H9 (cell line): ENCODE results near the gene GPBAR1. TPM values are rescaled to one million over a fixed set of nuclear protein-coding genes. Genes with fewer than 3 reads are reported as not detected.

Source experiments
- DNase-seq: peaks from one replicate; pipeline ENCODE4 v3.0.0-alpha.2; 2017
- H2AFZ ChIP-seq: one replicate; pipeline ENCODE4 v1.6.1; 2013; ENCODE audit warnings: mild to moderate bottlenecking, low read length, control low read depth, moderate library complexity
- H2AK5ac ChIP-seq: 2 replicates; pipeline ENCODE4 v1.6.1; 2013; ENCODE audit warnings: low read length, control low read depth, mixed read lengths; ENCODE audit not compliant: insufficient read length
- H2BK120ac ChIP-seq: one replicate; pipeline ENCODE4 v1.6.1; 2013; ENCODE audit warnings: low read depth, mild to moderate bottlenecking, low read length, control low read depth, inconsistent platforms; ENCODE audit not compliant: poor library complexity, severe bottlenecking
- H2BK12ac ChIP-seq: 2 replicates; pipeline ENCODE4 v1.6.1; 2013; ENCODE audit warnings: low read length, control low read depth, mixed read lengths, low read depth; ENCODE audit not compliant: insufficient read length
- H2BK15ac ChIP-seq: 2 replicates; pipeline ENCODE4 v1.6.1; 2013; ENCODE audit warnings: low read depth, low read length, control low read depth
- H2BK20ac ChIP-seq: one replicate; pipeline ENCODE4 v1.6.1; 2013; ENCODE audit warnings: low read depth, mild to moderate bottlenecking, low read length, control low read depth, inconsistent platforms; ENCODE audit not compliant: poor library complexity, severe bottlenecking
- H2BK5ac ChIP-seq: 2 replicates; pipeline ENCODE4 v1.6.1; 2013; ENCODE audit warnings: low read length, control low read depth, mixed read lengths; ENCODE audit not compliant: insufficient read length
- H3K14ac ChIP-seq: 2 replicates; pipeline ENCODE4 v1.6.1; 2013; ENCODE audit warnings: low read length, control low read depth; ENCODE audit not compliant: insufficient read depth
- H3K18ac ChIP-seq: 2 replicates; pipeline ENCODE4 v1.6.1; 2013; ENCODE audit warnings: low read depth, mild to moderate bottlenecking, mixed read lengths, low read length, control low read depth; ENCODE audit not compliant: insufficient read length
- H3K23ac ChIP-seq: 2 replicates; pipeline ENCODE4 v1.6.1; 2013; ENCODE audit warnings: low read length, control low read depth, mixed read lengths, low read depth; ENCODE audit not compliant: insufficient read length
- H3K23me2 ChIP-seq: 2 replicates; pipeline ENCODE4 v1.6.1; 2013; ENCODE audit warnings: low read depth, mild to moderate bottlenecking, mixed read lengths, low read length, control low read depth; ENCODE audit not compliant: insufficient read length, poor library complexity, severe bottlenecking
- H3K27ac ChIP-seq: 2 replicates; pipeline ENCODE4 v1.5.1; 2013; ENCODE audit warnings: low read length, control low read depth, mixed read lengths, low read depth; ENCODE audit not compliant: insufficient read length
- H3K27me3 ChIP-seq: 2 replicates; pipeline ENCODE4 v1.6.1; 2013; ENCODE audit warnings: low read length, control low read depth, inconsistent platforms; ENCODE audit not compliant: insufficient read depth
- H3K4ac ChIP-seq: 2 replicates; pipeline ENCODE4 v1.6.1; 2013; ENCODE audit warnings: low read depth, mild to moderate bottlenecking, control low read depth, inconsistent platforms, low read length, moderate library complexity
- H3K4me1 ChIP-seq: 2 replicates; pipeline ENCODE4 v1.6.1; 2013; ENCODE audit warnings: low read length, control low read depth, inconsistent platforms; ENCODE audit not compliant: insufficient read depth
- H3K4me2 ChIP-seq: 2 replicates; pipeline ENCODE4 v1.6.1; 2013; ENCODE audit warnings: low read length, control low read depth, mixed read lengths; ENCODE audit not compliant: insufficient read length, insufficient read depth
- H3K56ac ChIP-seq: 2 replicates; pipeline ENCODE4 v1.6.1; 2013; ENCODE audit warnings: low read depth, mild to moderate bottlenecking, mixed read lengths, low read length, control low read depth; ENCODE audit not compliant: insufficient read length
- H3K79me1 ChIP-seq: 2 replicates; pipeline ENCODE4 v1.6.1; 2013; ENCODE audit warnings: low read depth, mild to moderate bottlenecking, moderate library complexity, low read length, control low read depth, inconsistent platforms; ENCODE audit not compliant: insufficient read depth, poor library complexity, severe bottlenecking
- H3K79me2 ChIP-seq: 2 replicates; pipeline ENCODE4 v1.6.1; 2013; ENCODE audit warnings: low read length, control low read depth, inconsistent platforms; ENCODE audit not compliant: insufficient read depth
- H3K9ac ChIP-seq: 2 replicates; pipeline ENCODE4 v1.6.1; 2013; ENCODE audit warnings: low read length, control low read depth, mixed read lengths; ENCODE audit not compliant: insufficient read length; ENCODE audit errors: extremely low read depth
- H3K9me3 ChIP-seq: one replicate; pipeline ENCODE4 v1.6.1; 2013; ENCODE audit warnings: low read depth, low read length, inconsistent platforms; ENCODE audit not compliant: control insufficient read depth
- H3T11ph ChIP-seq: one replicate; pipeline ENCODE4 v1.6.1; 2013; ENCODE audit warnings: mild to moderate bottlenecking, low read length, control low read depth, inconsistent platforms
- H4K20me1 ChIP-seq: one replicate; pipeline ENCODE4 v1.6.1; 2013; ENCODE audit not compliant: control insufficient read depth, insufficient read length, insufficient read depth
- H4K5ac ChIP-seq: 2 replicates; pipeline ENCODE4 v1.6.1; 2013; ENCODE audit warnings: low read depth, mild to moderate bottlenecking, mixed read lengths, low read length, control low read depth; ENCODE audit not compliant: insufficient read length
- H4K8ac ChIP-seq: replicated peaks from 2 replicates; pipeline ENCODE4 v1.6.1; 2013; ENCODE audit warnings: low read length, control low read depth, mixed read lengths, low read depth; ENCODE audit not compliant: insufficient read length
- H4K91ac ChIP-seq: 2 replicates; pipeline ENCODE4 v1.6.1; 2013; ENCODE audit warnings: low read depth, mild to moderate bottlenecking, moderate library complexity, mixed read lengths, low read length, control low read depth; ENCODE audit not compliant: insufficient read length
- H3K27ac Mint-ChIP-seq, 3 experiments: 2 replicates in 2 of 3; 3 replicates in 1 of 3; pipeline ENCODE4 v1.8.0; 2020 to 2021; ENCODE audit warnings: mixed read lengths in 3 of 3, mild to moderate bottlenecking in 1 of 3, moderate library complexity in 1 of 3
- H3K27me3 Mint-ChIP-seq: 2 replicates; pipeline ENCODE4 v1.8.0; 2021; ENCODE audit warnings: low read depth, mild to moderate bottlenecking, moderate library complexity, mixed read lengths
- H3K36me3 Mint-ChIP-seq, 3 experiments: 2 replicates in 2 of 3; 3 replicates in 1 of 3; pipeline ENCODE4 v1.8.0; 2020 to 2021; ENCODE audit warnings: low read depth in 3 of 3, mixed read lengths in 3 of 3; ENCODE audit not compliant: insufficient read depth in 1 of 3
- H3K4me1 Mint-ChIP-seq, 2 experiments: 2 replicates each; pipeline ENCODE4 v1.8.0; 2020; ENCODE audit warnings: mixed read lengths in 2 of 2
- H3K4me3 Mint-ChIP-seq, 2 experiments: 2 replicates in 1 of 2; 3 replicates in 1 of 2; pipeline ENCODE4 v1.8.0; 2020 to 2021; ENCODE audit warnings: mild to moderate bottlenecking in 2 of 2, mixed read lengths in 2 of 2, moderate library complexity in 1 of 2
- H3K9me3 Mint-ChIP-seq, 2 experiments: 2 replicates in 1 of 2; 3 replicates in 1 of 2; pipeline ENCODE4 v1.8.0; 2020; ENCODE audit warnings: mild to moderate bottlenecking in 2 of 2, mixed read lengths in 2 of 2, moderate library complexity in 1 of 2
- WGBS: extraction: QIAGEN DNeasy Blood & Tissue Kit; methylation state at CpG from one replicate; pipeline ENCODE4 v1.1.7; 2013; ENCODE audit warnings: missing lambda C conversion rate, low lambda C conversion rate, mixed read lengths; ENCODE audit not compliant: insufficient read length; ENCODE audit errors: extremely low coverage; 5-methylcytosine and 5-hydroxymethylcytosine counted together
- total RNA-seq: library from RNA; stranded (reverse); gene quantifications from 2 replicates; pipeline ENCODE4 v1.2.1, GENCODE V29; 2021
- TF ChIP-seq, protein P1 (sequence below): fragments of 200-600 bp; sonication (generic); conservative IDR thresholded peaks from 3 replicates; pipeline ENCODE4 v1.8.0; 2021; ENCODE audit warnings: antibody characterized with exemption, mild to moderate bottlenecking

The GPBAR1 gene
- total RNA-seq, 1 experiment from 2014 or later: 0.44 TPM

DNA sequence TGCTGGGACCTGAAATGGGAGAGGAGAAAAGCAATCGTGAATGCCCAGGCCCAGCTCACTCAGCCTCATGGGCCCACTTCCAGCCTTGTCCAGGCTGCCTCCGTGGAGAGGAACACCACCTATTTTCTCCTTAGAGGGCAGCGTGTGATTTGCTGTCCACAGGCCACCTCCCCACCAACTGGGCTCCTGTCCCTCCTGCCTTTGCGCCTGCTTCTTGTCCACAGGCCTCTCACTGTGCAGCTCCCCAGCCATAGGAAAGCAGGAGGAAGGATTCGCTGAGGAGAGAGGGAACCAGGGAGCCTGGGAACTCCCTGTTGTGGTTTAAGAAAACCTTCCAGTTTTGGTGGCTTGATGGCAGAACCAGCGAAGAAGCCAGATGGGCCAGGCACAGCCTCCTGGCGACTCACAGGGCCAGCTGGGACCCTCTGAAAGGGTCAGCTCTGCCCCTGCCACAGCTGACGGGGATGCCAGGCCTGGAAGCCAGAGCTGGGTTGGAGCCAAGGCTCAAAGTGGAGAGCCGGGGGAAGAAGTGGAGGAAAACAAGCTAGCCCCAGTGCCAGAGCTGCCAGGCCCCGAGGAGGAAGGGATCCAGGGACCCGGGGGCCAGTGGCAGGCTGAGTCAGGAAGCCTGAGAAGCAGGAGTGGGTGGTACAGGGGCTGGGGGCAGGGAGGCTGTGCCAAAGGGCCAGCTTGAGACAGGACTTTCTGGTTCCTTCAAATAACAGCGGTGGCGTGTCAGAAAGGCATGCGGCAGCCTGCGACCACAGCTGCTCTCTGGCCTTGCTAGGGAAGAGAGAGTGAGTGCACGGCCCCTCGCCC lies 21.6 kb downstream of the GPBAR1 start:
- H3K4me1 ChIP-seq: peaks cover 3% of the 10 kb centered on the region; the same call in 1 of the 2 replicates
- H2AFZ ChIP-seq: no peak overlapping the region
- no peak overlapping the region for H3K23ac ChIP-seq
- no peak overlapping the region for H4K5ac ChIP-seq
- Mint-ChIP-seq H3K27me3 (no peaks in the 10 kb centered on the region), H3K36me3 (peaks cover 2 to 17% (median 15%) of the 10 kb centered on the region in 3 experiments), H3K27ac (peak overlapping the region in 2 of 3 experiments; percentile 27 to 94; a peak in 3 of 7 replicates), H3K4me1 (peaks cover 16% of the 10 kb centered on the region in 2 experiments), H3K9me3 (no peaks in the 10 kb centered on the region; a peak in 1 of 5 replicates), H3K4me3 (no peak overlapping the region)
- no CpG with 5 or more reads among the region's 17 CpGs for WGBS
- no peaks in the 10 kb centered on the region for H3K9me3 ChIP-seq
- no peaks in the 10 kb centered on the region for H4K20me1 ChIP-seq
- no peak overlapping the region for H2AK5ac ChIP-seq
- no peak overlapping the region for H2BK120ac ChIP-seq
- H4K8ac ChIP-seq: no peak overlapping the region
- H3K79me1 ChIP-seq: no peaks in the 10 kb centered on the region
- H3K4me2 ChIP-seq: no peak overlapping the region
- H3K23me2 ChIP-seq: no peaks in the 10 kb centered on the region
- H3K27me3 ChIP-seq: no peaks in the 10 kb centered on the region
- no peak overlapping the region for H3T11ph ChIP-seq
- H2BK12ac ChIP-seq: no peak overlapping the region
- H3K4ac ChIP-seq: no peak overlapping the region
- no peaks in the 10 kb centered on the region for H3K79me2 ChIP-seq
- TF ChIP-seq, protein P1, sequence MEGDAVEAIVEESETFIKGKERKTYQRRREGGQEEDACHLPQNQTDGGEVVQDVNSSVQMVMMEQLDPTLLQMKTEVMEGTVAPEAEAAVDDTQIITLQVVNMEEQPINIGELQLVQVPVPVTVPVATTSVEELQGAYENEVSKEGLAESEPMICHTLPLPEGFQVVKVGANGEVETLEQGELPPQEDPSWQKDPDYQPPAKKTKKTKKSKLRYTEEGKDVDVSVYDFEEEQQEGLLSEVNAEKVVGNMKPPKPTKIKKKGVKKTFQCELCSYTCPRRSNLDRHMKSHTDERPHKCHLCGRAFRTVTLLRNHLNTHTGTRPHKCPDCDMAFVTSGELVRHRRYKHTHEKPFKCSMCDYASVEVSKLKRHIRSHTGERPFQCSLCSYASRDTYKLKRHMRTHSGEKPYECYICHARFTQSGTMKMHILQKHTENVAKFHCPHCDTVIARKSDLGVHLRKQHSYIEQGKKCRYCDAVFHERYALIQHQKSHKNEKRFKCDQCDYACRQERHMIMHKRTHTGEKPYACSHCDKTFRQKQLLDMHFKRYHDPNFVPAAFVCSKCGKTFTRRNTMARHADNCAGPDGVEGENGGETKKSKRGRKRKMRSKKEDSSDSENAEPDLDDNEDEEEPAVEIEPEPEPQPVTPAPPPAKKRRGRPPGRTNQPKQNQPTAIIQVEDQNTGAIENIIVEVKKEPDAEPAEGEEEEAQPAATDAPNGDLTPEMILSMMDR: no peak
- no peak overlapping the region for H2BK20ac ChIP-seq
- DNase-seq: no peak
- no peak overlapping the region for H3K27ac ChIP-seq
- no peak overlapping the region for H3K9ac ChIP-seq
- H3K18ac ChIP-seq: no peak overlapping the region
- H3K14ac ChIP-seq: no peak overlapping the region; the same call in 1 of the 2 replicates
- no peak overlapping the region for H2BK5ac ChIP-seq
- H2BK15ac ChIP-seq: no peak overlapping the region
- no peak overlapping the region for H3K56ac ChIP-seq
- H4K91ac ChIP-seq: no peak overlapping the region
